ENCODE measurements around the gene CCDC157.

CCDC157 gene

GRCh38 chr22:30356449-30357235 is at the start of gene CCDC157, which contains the start of gene SF3A1:
TSS of gene CCDC157 (plus strand) at chr22:30357007. CDS start at chr22:30366001, 8,994 bp downstream.
TSS of gene SF3A1 (minus strand) at chr22:30356894. CDS start at chr22:30356792, 102 bp downstream.
- DNase-seq (ENCODE audit: low read depth) = peak; percentile 88
- TF ChIP-seq, protein P1, sequence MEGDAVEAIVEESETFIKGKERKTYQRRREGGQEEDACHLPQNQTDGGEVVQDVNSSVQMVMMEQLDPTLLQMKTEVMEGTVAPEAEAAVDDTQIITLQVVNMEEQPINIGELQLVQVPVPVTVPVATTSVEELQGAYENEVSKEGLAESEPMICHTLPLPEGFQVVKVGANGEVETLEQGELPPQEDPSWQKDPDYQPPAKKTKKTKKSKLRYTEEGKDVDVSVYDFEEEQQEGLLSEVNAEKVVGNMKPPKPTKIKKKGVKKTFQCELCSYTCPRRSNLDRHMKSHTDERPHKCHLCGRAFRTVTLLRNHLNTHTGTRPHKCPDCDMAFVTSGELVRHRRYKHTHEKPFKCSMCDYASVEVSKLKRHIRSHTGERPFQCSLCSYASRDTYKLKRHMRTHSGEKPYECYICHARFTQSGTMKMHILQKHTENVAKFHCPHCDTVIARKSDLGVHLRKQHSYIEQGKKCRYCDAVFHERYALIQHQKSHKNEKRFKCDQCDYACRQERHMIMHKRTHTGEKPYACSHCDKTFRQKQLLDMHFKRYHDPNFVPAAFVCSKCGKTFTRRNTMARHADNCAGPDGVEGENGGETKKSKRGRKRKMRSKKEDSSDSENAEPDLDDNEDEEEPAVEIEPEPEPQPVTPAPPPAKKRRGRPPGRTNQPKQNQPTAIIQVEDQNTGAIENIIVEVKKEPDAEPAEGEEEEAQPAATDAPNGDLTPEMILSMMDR (conservative IDR thresholded peaks at IDR 0.05; ENCODE audit: control insufficient read depth, insufficient read depth, low read depth, low read length) = no peak

DNA sequence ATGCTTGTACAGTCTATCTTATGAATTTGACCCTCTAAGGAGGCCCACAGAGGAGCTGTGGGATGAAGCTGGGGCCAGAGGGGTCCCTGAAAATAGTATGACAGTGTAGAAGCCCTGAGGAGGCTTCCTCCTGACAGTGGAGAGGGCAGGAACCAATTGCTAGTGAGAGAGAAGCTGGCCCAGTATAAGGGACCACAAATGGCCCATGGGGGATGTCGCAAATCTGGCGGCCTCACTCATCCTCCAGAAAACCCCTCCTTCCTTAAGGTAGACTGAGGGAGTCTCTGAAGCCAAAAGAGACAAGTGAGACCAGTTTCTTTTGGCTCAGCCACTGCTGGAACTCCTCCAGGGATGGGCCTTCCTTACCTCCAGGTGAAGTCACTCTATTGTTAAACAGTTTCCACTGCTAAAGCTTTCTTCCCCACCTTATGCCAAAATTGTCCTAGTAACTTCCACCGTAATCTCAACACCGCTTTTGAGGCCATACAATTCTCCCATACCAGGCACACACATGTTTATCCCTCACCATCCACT is 49.7 kb upstream of the CCDC157 start:
- TF ChIP-seq, protein P1 (conservative IDR thresholded peaks at IDR 0.05; ENCODE audit: control insufficient read depth, insufficient read depth, low read depth, low read length) = no peak
- H3K4me3 ChIP-seq (ENCODE audit: control insufficient read depth, low read depth, low read length) = no peak overlapping the region
- DNase-seq (ENCODE audit: low read depth) = no peak

More at GRCh38 chr22:30356449-30357235, at the start of gene CCDC157, which contains the start of gene SF3A1:
- peak within 1 kb of the TSS; percentile 94 for H3K4me3 ChIP-seq (ENCODE audit: control insufficient read depth, low read depth, low read length)

DNA sequence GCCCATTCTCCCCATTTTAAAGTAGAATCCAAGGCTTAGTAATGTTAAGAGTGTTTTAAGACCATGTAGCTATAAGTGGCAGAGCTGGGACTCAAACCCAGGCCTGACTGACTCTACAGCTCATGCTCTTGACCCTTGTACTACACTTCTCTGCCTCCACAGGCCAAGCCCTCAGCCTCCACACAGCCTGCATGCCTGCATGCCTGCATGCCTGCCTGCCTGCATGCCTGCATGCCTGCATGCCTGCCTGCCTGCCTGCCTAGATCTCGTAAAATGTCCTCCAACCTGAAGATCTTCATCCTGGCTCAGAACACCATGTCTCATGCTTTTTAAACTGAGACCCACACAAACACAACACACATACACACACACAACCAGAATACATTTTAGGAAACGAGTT is 48.7 kb upstream of the CCDC157 start:
- TF ChIP-seq, protein P1 (conservative IDR thresholded peaks at IDR 0.05; ENCODE audit: control insufficient read depth, insufficient read depth, low read depth, low read length) = no peak
- no peak for DNase-seq (ENCODE audit: low read depth)
- no peak overlapping the region for H3K4me3 ChIP-seq (ENCODE audit: control insufficient read depth, low read depth, low read length)

DNA sequence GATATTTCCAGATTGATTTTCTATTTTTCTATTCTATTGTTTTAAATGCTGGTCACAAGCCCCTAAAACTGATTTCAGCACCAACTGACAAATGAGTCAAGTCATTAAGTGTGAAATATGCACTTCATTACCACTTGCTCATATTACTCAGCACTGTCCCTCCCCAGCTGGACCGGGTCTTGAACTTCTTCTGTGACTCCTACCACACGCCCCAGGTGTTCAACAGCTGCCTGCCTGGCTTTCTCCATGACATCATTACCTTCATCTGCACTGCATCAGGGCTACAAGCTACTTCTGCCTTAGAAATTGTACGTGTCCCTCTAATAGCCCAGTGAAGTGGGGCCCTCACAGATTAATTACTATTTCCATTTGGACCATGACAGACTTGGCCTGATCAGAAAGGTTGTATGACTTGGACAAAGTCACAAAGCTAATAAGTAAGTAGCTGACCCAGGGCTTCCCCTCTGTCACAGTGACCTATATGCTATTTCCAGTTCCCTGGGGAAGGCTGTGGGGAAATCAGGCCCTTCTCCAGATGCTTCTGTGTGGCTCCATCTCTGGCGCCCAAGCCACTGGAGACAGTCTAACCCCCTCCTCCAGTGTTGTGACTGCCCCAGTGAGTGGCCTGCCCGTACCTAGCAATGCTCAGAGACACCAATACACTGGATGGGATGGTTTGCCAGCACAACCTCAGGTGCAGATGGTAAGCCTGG is 48.1 kb upstream of the CCDC157 start:
- DNase-seq (ENCODE audit: low read depth) = peak; percentile 79
- TF ChIP-seq, protein P1 (conservative IDR thresholded peaks at IDR 0.05; ENCODE audit: control insufficient read depth, insufficient read depth, low read depth, low read length) = no peak
- no peak overlapping the region for H3K4me3 ChIP-seq (ENCODE audit: control insufficient read depth, low read depth, low read length)

DNA sequence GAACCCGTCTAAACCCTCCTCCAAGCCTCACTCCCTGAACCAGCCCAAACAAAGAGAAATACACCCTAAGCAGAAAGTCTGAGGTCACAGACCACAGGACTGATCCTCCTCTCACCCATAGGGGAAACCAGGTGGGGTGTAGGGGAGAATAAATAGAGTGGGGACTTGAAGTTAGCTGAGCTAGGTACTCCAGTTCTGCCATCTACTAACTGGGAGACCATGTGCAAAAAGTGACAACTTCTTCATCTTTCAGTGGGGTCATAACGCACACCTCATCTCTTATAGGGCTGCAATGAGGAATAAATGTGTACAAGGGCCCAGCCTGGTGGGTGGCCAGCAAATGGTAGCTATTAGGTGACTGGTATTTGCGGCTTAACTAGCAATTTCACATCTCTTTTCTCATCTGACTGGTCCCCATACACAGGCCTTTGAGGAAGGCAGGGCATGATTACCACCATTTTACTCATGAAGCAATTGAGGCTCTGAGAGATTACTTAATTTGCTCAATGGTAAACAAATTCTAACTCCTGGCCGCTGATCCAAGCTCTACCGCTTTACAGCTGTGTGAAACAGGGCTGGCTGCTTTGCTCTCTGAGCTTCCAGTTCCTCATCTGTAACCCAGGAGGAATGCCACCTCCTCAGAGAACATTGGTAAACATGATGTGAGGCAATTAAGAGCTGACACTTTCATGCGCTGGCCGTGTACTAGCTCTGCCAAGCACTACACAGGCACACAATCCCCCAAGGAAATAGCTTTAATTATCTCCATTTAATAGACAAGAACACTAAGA is 46.7 kb upstream of the CCDC157 start:
- no peak overlapping the region for H3K4me3 ChIP-seq (ENCODE audit: control insufficient read depth, low read depth, low read length)
- TF ChIP-seq, protein P1 (conservative IDR thresholded peaks at IDR 0.05; ENCODE audit: control insufficient read depth, insufficient read depth, low read depth, low read length) = no peak
- DNase-seq (ENCODE audit: low read depth) = peak; percentile 45
